ENCODE measurements around the gene IL7R.
"Not testable (repeated sequence)": the region's sequence is repeated elsewhere in the genome, so short reads cannot be mapped to it uniquely, and the experiment has no call there.

Gene IL7R

DNA sequence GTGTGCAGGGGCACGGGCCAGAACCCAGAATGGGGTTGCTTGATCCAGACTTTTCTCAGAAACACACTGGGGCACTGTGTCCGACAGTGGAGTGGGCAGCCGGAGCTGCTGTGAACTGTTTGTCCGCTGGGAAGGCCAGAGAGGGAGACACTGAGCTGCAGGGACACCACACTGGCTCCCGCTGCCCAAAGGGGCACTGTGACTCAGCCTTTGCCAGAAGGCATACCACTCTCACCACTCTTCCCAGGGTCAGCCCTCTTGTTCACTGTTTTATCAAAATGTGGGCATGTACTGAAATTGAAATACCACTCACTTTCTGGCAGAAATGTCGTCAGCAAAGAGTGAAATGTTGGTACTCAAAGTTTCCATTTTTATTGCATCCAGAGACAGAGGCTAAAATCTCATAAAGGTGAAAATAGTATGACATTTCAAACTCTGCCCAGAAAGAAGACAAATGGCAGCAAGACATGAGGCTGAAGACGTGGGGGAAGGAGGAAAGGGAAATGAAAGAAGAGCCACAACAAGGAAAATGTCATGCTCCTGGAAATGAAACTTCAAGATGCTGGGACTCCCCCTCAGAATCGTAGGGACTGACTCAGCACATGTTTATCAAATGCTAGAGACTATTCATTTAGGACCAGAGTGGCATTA, 4.5 kb upstream of the IL7R start:
- no peak overlapping the region for H3K4me3 Mint-ChIP-seq
- H3K36me3 Mint-ChIP-seq: no peaks in the 10 kb centered on the region
- no peaks in the 10 kb centered on the region for H3K9me3 Mint-ChIP-seq
- DNase-seq (ENCODE audit: low spot score in 2 of 2) (no peak), ATAC-seq (ENCODE audit: low read depth) (no peak)
- H3K27ac Mint-ChIP-seq: no peak overlapping the region
- H3K27me3 Mint-ChIP-seq: no peaks in the 10 kb centered on the region
- H3K4me1 Mint-ChIP-seq: peaks cover 3% of the 10 kb centered on the region

DNA sequence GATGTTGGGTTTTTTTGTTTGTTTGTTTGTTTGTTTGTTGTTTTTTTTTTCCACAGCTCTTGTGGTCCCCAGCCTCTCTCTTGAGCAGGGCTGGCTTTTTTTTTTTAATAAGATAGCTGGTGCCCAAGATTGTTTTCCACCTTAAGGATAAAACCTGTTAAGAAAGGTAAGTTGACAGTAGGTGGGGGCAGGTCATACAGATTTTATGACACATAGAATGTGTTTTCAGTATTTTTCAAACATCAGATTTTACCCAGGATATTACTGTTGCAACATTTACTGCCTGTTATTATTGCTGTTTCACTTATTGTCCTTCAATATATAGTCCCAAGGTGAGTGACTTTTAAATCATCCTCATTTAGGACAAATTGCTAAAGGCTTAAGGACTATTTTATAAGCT, 3.9 kb upstream of the IL7R start:
- ATAC-seq (ENCODE audit: low read depth) (no peak), DNase-seq (ENCODE audit: low spot score in 2 of 2) (no peak)
- Mint-ChIP-seq H3K4me1 (peaks cover 3% of the 10 kb centered on the region), H3K4me3 (no peak overlapping the region), H3K9me3 (no peaks in the 10 kb centered on the region), H3K36me3 (no peaks in the 10 kb centered on the region), H3K27ac (no peak overlapping the region), H3K27me3 (no peaks in the 10 kb centered on the region)

DNA sequence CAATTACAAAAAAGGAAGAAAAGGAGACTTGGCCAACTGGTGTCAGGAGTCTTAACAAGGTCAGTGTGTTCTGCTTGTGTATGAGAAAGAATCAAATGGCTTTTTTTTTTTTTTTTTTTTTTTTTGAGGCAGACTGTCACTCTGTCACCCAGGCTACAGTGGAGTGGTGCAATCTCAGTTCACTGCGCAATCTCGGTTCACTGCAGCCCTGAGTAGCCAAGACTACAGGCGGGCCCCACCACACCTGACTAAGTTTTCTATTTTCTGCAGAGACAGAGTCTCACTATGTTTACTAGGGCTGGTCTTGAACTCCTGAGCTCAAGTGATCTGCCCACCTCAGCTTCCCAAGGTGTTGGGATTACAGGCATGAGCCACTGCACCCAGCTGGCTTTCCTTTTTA, 3.1 kb upstream of the IL7R start:
- Mint-ChIP-seq H3K27me3 (no peaks in the 10 kb centered on the region), H3K36me3 (no peaks in the 10 kb centered on the region), H3K9me3 (no peaks in the 10 kb centered on the region), H3K27ac (no peak overlapping the region), H3K4me3 (no peak overlapping the region), H3K4me1 (peaks cover 3% of the 10 kb centered on the region)
- ATAC-seq (ENCODE audit: low read depth) (no peak), DNase-seq (ENCODE audit: low spot score in 2 of 2) (no peak)

DNA sequence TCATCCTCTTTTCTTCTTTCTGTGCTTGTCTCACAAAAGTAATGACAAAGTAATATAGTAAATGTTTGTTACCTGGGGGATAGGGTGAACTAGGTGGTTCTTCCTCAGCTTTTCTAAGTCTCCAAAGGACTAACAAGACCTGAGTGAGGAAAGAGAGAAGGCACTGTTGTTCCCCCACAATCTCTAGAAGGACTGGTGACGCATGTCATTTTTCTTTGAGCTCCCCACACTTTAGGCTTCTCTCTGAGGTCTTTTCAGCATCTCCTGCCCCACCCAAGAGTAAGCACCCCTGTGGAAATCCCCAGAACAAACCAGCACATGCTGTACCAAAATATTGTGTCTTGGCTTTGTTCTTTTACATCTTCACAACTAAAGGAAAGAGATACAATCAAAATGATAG, 2.4 kb upstream of the IL7R start:
- ATAC-seq (ENCODE audit: low read depth) (peak; percentile 24), DNase-seq (ENCODE audit: low spot score in 2 of 2) (no peak)
- Mint-ChIP-seq H3K4me3 (peak overlapping the region; percentile 6), H3K27ac (no peak overlapping the region), H3K36me3 (no peaks in the 10 kb centered on the region), H3K27me3 (no peaks in the 10 kb centered on the region), H3K9me3 (no peaks in the 10 kb centered on the region), H3K4me1 (peaks cover 3% of the 10 kb centered on the region)

DNA sequence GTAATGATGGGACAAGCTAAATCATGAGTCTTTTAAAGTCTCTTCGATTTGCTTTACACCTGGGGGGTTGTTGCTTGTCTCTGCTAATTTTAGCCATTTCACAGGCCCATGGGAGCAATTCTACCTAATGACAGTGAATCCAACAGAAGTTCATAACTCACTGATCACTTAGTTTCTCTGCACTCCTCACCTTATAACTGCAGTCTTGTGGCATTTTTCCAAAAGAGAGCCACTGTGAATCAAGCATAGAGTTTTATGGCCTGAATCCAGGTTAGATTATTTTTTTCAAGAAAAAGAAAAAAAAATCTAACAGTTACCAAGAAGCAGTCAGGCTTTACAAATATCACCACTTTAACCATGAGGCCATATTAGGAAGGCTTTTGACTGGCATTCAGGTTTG, 1.5 kb upstream of the IL7R start:
- Mint-ChIP-seq H3K27ac (no peak overlapping the region), H3K27me3 (no peaks in the 10 kb centered on the region), H3K9me3 (no peaks in the 10 kb centered on the region), H3K4me3 (no peak overlapping the region), H3K36me3 (no peaks in the 10 kb centered on the region), H3K4me1 (peaks cover 3% of the 10 kb centered on the region)
- no peak for ATAC-seq (ENCODE audit: low read depth)
- no peak for DNase-seq (ENCODE audit: low spot score in 2 of 2)

DNA sequence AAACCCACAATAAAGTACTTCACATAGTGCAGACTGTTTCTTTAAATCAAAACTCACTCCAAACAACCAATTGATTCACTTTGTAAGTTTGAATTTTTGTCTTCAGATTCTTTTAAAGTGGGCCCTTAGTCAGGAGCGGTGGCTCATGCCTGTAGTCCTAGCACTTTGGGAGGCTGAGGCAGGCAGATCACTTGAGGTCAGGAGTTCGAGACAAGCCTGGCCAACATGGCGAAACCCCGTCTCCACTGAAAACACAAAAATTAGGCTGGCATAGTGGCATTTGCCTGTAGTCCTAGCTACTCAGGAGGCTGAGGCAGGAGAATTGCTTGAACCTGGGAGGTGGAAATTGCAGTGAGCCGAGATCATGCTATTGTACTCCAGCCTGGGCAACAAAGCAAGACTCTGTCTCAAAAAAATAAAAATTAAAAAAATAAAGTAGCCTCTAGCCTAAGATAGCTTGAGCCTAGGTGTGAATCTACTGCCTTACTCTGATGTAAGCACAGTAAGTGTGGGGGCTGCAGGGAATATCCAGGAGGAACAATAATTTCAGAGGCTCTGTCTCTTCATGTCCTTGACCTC, 416 bp upstream of the IL7R start:
- H3K4me1 Mint-ChIP-seq; H3K36me3 Mint-ChIP-seq; H3K4me3 Mint-ChIP-seq; H3K27me3 Mint-ChIP-seq; ATAC-seq (ENCODE audit: low read depth); H3K9me3 Mint-ChIP-seq; DNase-seq (ENCODE audit: low spot score in 2 of 2); H3K27ac Mint-ChIP-seq: not testable (repeated sequence)

DNA sequence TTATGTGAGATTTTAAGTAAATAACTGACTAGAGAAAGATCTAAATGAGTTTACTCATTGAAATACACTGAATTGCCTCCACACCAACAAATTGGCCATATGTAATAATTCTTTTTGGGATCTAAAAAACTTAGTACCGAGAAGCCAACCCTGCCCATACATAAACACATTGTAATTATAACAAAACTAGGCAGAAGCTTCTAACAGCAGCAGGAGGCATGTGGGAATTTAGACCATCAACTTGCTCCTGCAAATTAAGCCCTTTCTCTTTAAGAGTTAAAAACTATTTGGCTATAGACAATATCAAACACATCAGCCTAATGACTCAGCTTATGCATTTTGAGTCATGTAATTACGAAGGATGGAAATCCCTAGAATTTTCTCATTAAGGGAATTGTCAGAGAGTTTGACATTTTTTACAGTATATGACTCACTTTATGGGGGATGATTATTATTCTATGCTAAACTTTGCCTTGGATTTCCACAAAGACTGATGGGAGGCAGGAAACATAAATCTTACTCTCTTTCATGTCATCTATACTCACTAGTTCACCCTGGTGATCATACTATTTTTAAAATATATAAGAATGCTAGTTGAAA, 1.0 kb downstream of the IL7R start:
- ATAC-seq (ENCODE audit: low read depth) (no peak), DNase-seq (ENCODE audit: low spot score in 2 of 2) (no peak)
- no peaks in the 10 kb centered on the region for H3K36me3 Mint-ChIP-seq
- no peaks in the 10 kb centered on the region for H3K27me3 Mint-ChIP-seq
- no peaks in the 10 kb centered on the region for H3K4me1 Mint-ChIP-seq
- no peak overlapping the region for H3K27ac Mint-ChIP-seq
- no peaks in the 10 kb centered on the region for H3K9me3 Mint-ChIP-seq
- H3K4me3 Mint-ChIP-seq: no peak overlapping the region

DNA sequence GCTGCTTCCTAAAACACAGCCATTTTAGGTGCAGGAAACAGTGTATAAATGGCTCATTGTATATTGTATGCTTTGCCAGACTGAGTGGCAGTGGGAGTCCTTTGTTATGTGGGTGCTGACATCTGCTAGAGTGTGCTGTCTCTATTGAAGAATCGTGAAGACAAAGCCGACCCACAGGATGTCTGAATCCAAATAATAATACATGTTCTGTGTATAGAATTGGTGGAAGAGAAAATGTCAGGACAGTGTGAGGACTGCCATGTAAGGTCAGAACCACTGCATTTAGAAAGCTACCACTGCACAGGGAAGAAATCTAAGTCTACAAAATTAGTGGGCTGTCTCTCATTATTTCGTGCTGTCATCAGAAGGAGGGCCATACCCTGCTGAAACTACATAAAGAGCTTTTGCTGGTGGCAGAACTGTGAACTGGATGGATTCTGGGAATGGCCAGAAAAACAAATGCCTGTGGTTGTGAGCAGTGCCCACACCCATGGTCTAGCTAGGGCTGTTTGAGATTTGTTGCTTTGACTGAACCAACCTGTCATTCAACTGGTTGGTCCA, 2.5 kb downstream of the IL7R start:
- Mint-ChIP-seq H3K4me3 (no peak overlapping the region), H3K9me3 (no peaks in the 10 kb centered on the region), H3K27ac (no peak overlapping the region), H3K27me3 (no peaks in the 10 kb centered on the region), H3K4me1 (no peaks in the 10 kb centered on the region), H3K36me3 (no peaks in the 10 kb centered on the region)
- DNase-seq (ENCODE audit: low spot score in 2 of 2) (no peak), ATAC-seq (ENCODE audit: low read depth) (no peak)

DNA sequence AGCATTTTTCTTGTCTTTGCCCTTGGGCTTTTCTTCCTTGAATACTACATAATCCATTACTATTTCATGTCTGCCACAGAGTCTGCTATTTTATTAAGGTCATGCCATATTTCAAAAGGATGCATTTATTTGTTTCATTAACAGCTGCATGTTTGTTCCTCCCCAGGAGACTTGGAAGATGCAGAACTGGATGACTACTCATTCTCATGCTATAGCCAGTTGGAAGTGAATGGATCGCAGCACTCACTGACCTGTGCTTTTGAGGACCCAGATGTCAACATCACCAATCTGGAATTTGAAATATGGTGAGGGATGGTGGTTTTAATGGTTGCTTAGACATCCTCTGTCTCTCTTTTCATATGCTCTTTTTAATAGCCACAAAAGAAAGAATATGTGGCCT, 4.0 kb downstream of the IL7R start:
- H3K4me3 Mint-ChIP-seq: no peak overlapping the region
- H3K27ac Mint-ChIP-seq: no peak overlapping the region
- peaks cover 2% of the 10 kb centered on the region for H3K9me3 Mint-ChIP-seq
- no peak for ATAC-seq (ENCODE audit: low read depth)
- H3K4me1 Mint-ChIP-seq: no peaks in the 10 kb centered on the region
- no peaks in the 10 kb centered on the region for H3K27me3 Mint-ChIP-seq
- no peaks in the 10 kb centered on the region for H3K36me3 Mint-ChIP-seq
- DNase-seq (ENCODE audit: low spot score in 2 of 2): no peak

DNA sequence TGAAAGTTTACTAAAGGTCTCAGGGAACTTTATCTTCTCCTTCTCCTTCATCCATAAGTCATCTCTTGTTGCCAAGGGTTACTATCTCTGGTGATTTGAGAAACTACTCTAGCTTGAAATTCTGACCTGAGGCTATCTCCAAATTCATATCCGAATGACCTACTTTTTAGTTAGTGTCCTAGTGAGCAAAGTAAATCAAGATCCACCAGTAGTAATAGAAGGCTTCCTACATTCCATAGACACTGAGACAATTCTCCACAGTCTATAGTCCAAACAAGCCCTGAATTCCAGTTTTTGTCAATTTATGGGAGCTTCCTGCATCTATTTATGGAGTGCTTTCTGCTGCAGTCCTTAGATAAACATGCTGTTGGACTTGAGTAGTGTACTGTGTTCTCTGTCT, 5.0 kb downstream of the IL7R start:
- ATAC-seq (ENCODE audit: low read depth): no peak
- Mint-ChIP-seq H3K4me1 (no peaks in the 10 kb centered on the region), H3K9me3 (peaks cover 2% of the 10 kb centered on the region), H3K27ac (no peak overlapping the region), H3K4me3 (no peak overlapping the region), H3K36me3 (no peaks in the 10 kb centered on the region), H3K27me3 (no peaks in the 10 kb centered on the region)
- DNase-seq (ENCODE audit: low spot score in 2 of 2): no peak

DNA sequence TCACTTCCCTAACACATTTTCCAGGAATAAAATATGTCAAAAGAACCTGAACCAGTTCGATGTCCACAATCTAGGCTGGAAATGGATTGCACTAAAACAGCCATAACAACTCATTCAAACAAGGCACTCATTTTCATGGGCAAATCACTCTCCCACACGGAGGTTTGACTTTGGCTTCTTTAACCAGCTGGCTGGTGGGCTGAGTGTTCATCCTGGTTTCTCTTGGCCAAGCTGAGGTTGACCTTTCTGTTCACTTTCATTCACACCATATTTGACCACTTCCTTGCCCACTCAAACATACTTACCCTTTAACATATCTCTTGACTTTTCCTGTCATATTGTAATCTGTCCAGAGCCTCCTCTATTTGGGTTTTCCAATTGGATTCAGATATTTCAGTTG, 5.4 kb downstream of the IL7R start:
- no peak overlapping the region for H3K4me3 Mint-ChIP-seq
- no peaks in the 10 kb centered on the region for H3K36me3 Mint-ChIP-seq
- ATAC-seq (ENCODE audit: low read depth) (no peak), DNase-seq (ENCODE audit: low spot score in 2 of 2) (no peak)
- H3K27ac Mint-ChIP-seq: no peak overlapping the region
- H3K4me1 Mint-ChIP-seq: no peaks in the 10 kb centered on the region
- H3K9me3 Mint-ChIP-seq: peaks cover 2% of the 10 kb centered on the region
- no peaks in the 10 kb centered on the region for H3K27me3 Mint-ChIP-seq

DNA sequence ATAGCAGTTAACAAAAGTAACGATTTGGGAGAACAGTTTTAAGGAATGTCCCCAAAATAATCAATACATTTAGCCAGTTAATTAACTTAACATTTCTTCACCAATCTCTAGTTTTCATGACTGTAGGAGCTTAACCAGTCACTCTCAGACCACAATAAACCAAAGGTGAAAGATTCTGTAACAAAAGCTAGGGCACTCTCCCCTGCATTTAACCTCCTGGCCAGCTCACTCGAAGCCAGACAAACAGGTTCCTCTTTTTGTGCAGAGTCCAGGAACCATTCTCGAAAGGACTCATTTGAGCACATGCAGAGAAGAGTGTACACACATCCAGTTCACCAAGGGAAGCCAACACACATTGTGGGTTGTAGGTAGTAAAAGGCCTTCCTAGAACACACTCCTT, 6.5 kb downstream of the IL7R start:
- Mint-ChIP-seq H3K4me1 (no peaks in the 10 kb centered on the region), H3K36me3 (no peaks in the 10 kb centered on the region), H3K27me3 (no peaks in the 10 kb centered on the region), H3K9me3 (peaks cover 2% of the 10 kb centered on the region), H3K27ac (no peak overlapping the region), H3K4me3 (no peak overlapping the region)
- DNase-seq (ENCODE audit: low spot score in 2 of 2) (no peak), ATAC-seq (ENCODE audit: low read depth) (no peak)

DNA sequence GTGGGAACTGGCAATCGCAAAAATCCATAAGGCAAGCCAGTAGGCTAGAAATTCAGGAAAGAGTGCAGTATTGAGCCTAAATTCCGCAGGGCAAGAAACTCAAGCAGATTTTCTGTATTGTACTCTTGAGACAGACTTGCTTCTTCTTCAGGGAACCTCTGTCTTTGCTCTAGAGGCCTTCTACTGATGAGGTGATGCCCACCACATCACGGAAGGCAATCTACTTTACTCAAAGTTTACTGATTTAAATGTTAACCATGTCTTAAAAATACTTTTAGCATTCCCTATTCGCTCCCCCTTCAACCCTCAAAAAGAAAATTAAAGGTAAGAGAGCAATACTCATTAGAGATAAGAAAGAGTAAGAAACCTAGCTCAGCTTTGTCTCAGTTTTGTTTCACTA, 11.3 kb downstream of the IL7R start:
- H3K36me3 Mint-ChIP-seq: no peaks in the 10 kb centered on the region
- DNase-seq (ENCODE audit: low spot score in 2 of 2) (no peak), ATAC-seq (ENCODE audit: low read depth) (no peak)
- H3K4me3 Mint-ChIP-seq: no peak overlapping the region
- no peaks in the 10 kb centered on the region for H3K27me3 Mint-ChIP-seq
- no peaks in the 10 kb centered on the region for H3K4me1 Mint-ChIP-seq
- peaks cover 2% of the 10 kb centered on the region for H3K9me3 Mint-ChIP-seq
- no peak overlapping the region for H3K27ac Mint-ChIP-seq

DNA sequence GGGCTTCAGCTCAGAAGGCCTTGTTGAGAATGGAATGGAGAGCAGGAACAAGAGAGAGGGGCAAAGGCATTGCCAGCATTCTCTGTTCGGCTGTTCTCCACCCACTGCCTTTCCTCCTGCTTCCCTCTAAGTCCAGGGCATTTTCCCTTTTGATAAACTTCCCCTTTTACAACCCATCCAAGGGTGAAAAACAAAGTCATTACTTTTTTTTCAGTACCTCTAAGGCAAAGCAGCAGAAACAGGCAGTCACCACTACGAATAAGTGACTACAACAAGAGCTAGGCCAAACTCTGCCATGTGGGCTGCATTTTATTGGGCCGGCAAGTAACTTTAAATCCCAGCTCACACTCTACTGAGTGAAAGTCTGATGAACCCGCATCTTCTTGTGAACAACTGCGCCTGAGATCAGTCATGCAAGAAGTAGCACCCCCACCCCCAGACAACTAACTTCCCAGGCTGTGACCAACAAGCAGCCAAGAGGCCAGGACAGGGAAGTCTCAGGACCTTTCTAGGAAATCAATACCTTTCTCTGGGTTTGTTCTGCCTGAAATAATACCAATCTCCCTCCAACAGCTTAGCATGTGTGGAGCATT, 13.1 kb downstream of the IL7R start:
- DNase-seq (ENCODE audit: low spot score in 2 of 2) (no peak), ATAC-seq (ENCODE audit: low read depth) (no peak)
- H3K27me3 Mint-ChIP-seq: no peaks in the 10 kb centered on the region

More for the DNA sequence above, 13.1 kb downstream of the IL7R start:
- H3K4me1 Mint-ChIP-seq: no peaks in the 10 kb centered on the region
- no peaks in the 10 kb centered on the region for H3K9me3 Mint-ChIP-seq
- no peak overlapping the region for H3K27ac Mint-ChIP-seq
- no peaks in the 10 kb centered on the region for H3K36me3 Mint-ChIP-seq
- H3K4me3 Mint-ChIP-seq: no peak overlapping the region

All from memory B cell (primary cell).